Left colon (tissue), 2 donors: ENCODE data around the gene RIC1. TPM values are rescaled to one million over a fixed set of nuclear protein-coding genes. Genes with fewer than 3 reads are reported as not detected.
"Not testable (repeated sequence)": the region's sequence is repeated elsewhere in the genome, so short reads cannot be mapped to it uniquely, and the experiment has no call there.

Source experiments
- ATAC-seq: fragments of 200-7000 bp; cut with Tn5 transposase; one replicate; pipeline ENCODE4 v1.9.1; 2020; ENCODE audit warnings: mild to moderate bottlenecking, moderate library complexity
- DNase-seq, 2 donors: peaks; one replicate each; pipeline ENCODE4 v3.0.0-alpha.2; 2020
- intact Hi-C, 2 donors: fragments of 100-400 bp; cut with DNase I in 1 of 2; cut with micrococcal nuclease in 1 of 2; formaldehyde crosslinking; loops; one replicate each; pipeline versions ENCODE4 v1.11.2 to v1.14.0; 2022; cut with DNase I, micrococcal nuclease
- total RNA-seq, 2 donors: library from RNA; stranded (reverse); fragmentation: NEBNext Ultra II Directional; extraction: Animal tissue kit (Norgen Biotek cat#: 25700); gene quantifications; one replicate each; pipeline ENCODE4 v1.2.1, GENCODE V29; 2021
- donor health status: DM: no; HTN: no; CAD: no.
- donor health status: DM: yes; HTN: yes; CAD: no.

Gene RIC1
- total RNA-seq, 2 donors from 2014 or later = 15.2 to 16.9 TPM

DNA sequence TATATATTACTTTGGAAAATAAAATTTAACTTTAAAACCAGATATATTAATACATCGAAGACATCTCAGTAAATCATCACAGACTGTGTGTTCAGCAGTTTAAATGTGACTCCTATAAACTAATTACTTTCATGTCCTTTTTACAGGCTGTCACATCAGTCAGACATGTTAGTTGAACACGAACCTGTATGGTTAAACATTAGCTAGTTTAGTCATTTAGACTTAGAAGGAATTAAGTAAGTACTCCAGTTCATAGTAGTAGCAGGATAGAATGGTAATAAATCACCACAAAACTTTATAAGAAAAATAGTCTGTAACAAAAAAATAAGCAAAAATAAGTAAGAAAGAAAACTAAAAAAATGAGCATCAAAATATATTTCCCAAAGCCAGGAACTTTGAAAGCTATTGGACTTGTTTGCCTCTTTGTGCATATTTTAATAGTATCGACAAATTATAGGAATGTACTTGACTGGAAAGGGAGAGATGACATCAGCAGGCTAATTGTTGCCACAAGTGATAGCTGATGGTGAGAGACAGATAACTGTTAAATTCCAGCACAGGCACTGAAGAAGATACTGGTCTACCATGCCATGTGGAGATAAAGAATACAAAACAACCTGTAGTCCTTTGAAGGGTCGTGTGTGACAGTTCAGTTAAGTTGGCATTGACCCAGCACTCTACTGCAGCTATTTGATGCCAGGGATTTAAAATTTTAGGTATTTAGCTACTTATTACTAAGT lies 83.9 kb downstream of the RIC1 start:
- intact Hi-C loops = no loop called here
- DNase-seq = no peak
- peak; percentile 88 for ATAC-seq

DNA sequence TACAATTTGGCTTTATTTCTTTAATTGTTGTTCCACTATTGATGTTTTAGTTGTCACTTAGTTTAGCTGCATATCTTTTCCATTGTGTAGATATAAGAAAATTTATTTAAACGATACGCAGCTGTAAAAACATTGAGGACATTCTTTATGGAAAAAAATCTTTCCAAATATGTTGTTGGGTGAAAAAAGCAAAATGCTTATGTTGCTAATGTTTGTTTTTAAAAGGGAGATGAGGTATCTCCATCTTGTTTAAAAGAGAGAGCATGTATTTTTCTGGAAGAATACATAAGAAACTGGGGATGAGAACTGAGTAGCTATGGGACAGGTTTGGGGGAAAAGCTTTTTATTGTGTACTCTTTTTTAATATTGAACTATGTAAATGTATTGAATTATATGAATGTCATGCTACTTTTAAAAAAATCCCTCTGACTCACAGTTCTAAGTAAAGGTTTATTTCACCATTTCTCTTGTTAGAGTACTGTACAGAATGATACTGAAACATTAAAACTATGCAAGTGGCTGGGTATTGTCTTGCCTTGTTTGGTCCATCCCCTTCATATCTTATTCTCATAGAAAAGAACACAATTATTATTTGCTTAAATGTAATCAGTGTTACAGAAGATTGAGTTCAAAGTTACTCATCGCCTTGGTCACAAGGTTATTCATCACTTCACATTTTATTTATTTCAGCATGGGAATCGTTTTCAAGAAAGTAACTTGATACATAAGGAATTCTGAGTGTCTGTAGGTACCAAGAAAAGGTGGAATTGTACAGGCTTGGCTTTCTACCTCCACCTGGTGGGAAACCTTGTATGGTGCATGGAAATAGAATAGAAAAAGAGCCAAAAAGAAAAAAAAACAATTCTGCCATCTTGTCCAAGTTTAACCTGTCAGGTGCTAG lies 85.8 kb downstream of the RIC1 start:
- intact Hi-C loops = no loop called here
- DNase-seq (no peak), ATAC-seq (no peak)

DNA sequence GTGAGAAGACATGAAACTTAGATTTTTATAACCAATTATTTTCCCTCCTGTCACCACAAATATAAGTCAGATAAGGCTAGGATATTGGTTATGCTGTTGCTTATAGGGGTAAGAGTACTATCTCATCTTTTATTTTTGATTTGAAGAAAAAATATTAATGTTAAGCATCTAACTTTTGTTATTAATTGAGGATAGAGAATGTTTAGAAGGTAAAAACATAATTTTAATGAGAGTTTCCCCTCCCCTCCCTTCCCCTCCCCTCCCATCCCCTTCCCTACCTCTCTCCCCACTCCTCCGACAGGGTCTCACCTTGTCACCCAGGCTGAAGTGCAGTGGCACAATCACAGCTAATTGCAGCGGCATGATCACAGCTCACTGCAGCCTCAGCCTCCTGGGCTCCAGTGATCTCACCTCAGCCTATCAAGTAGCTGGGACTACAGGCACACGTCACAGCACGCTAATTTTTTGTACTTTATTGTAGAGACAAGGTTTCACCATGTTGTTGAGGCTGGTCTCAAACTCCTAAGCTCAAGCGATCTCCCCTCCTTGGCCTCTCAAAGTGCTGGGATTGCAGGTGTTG lies 86.7 kb downstream of the RIC1 start:
- ATAC-seq (no peak), DNase-seq (no peak)
- intact Hi-C loops = no loop called here

DNA sequence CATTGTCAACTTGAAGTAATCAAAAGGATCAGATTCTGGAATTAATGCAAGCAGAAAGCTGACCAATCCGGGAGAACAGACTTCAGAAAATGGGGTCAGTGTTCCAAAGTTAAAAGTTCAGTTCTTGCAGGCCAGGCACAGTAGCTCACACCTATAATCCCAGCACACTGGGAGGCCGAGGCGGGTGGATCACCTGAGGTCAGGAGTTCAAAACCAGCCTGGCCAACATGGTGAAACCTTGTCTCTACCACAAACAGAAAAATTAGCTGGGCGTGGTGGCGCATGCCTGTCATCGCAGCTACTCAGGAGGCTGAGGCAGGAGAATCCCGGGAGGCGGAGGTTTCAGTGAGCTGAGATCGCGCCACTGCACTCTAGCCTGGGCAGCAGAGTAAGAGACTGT lies 88.5 kb downstream of the RIC1 start:
- peak in 1 of 2 donors; percentile 6 for DNase-seq
- intact Hi-C loops = not testable (repeated sequence)
- peak; percentile 11 for ATAC-seq

DNA sequence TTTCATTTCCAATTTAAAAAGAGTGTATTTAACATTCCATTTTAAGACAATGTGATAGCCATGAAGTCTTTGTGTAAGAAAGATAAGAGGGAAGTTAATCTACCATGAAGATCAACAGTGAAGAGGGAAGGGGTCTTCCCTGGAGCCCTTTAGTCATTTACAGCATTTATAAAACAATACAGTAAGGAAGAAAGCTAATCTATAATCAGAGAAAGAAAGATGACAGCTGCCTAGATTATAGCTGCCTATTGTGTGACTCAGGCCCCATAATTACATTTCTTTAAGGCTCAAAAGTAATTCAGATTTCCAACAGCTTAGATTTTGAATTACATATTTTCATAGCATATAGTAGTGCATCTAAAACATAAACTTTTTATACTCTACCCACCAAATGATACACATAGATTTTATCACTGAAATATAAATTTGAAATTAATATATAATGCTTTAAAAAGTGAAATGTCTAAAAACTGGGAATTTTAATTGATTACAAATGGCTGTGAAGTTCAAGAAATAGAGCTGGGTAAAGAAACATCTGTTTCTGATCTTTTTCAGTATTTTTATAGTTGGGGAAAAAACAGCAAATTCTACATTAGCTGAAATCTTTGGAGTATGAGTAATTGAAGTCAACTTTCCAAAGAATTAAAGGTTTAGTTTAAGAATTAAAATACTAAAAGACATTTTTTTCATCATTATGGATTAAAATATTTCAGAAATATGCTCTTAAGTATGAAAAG lies 89.6 kb downstream of the RIC1 start:
- ATAC-seq = peak; percentile 90
- DNase-seq = no peak
- intact Hi-C loops = no loop called here

DNA sequence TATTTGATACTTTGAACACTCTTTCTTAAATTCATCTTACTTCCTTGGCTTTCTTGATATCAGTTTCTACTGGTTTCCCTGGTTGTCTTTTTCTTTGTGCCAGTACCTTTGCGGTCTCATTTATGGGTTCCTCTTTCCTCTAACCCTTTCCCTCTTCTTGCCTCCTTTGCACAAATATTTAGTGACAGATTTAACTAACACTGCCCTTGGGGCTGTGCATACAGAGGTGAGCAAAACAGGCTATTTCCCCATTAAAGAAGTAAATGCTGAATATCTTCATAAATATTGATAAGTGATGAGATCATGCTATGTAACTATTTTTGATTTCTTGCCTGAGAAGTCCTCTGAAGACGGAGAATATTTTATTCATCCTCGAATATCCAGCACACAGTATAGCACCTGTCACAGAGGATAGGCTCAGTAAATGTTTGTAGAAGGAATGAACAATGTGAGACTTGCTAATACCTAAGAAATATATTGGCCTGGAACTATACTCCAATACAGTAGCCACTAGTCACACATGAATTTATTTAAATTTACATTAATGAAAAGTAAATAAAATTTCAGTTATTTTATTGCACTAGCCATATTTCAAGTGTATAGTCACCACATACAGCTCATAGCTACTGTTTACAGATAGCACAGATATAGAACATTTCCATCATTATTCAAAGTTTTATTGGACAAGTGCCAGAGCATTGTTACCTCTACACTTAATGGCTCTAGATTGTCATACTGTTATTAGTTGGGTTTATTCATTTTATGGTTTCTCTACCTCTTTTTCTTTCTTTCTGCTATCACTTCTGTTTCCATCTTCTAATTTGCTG lies 90.4 kb downstream of the RIC1 start:
- intact Hi-C loops = no loop called here
- no peak for ATAC-seq

DNA sequence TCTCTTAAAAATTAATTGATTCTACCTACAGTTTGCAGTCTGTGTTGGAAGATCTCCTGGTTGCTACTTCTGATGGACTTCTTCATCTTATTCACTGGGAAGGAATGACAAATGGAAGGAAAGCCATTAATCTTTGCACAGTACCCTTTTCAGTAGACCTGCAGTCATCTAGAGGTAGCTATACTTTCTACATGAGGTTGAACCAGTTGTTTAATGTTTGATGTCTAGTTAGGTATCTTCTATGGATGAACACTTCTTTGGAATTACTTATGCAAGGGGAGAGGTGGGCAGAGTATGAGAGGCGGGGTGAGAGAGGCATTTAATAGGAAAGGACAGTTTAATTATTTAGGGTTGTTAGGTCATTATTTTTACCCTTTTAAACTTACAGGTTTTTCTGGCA lies 91.2 kb downstream of the RIC1 start:
- ATAC-seq = no peak
- DNase-seq = no peak
- intact Hi-C loops = no loop called here

More for the DNA sequence above, 90.4 kb downstream of the RIC1 start:
- DNase-seq = no peak

DNA sequence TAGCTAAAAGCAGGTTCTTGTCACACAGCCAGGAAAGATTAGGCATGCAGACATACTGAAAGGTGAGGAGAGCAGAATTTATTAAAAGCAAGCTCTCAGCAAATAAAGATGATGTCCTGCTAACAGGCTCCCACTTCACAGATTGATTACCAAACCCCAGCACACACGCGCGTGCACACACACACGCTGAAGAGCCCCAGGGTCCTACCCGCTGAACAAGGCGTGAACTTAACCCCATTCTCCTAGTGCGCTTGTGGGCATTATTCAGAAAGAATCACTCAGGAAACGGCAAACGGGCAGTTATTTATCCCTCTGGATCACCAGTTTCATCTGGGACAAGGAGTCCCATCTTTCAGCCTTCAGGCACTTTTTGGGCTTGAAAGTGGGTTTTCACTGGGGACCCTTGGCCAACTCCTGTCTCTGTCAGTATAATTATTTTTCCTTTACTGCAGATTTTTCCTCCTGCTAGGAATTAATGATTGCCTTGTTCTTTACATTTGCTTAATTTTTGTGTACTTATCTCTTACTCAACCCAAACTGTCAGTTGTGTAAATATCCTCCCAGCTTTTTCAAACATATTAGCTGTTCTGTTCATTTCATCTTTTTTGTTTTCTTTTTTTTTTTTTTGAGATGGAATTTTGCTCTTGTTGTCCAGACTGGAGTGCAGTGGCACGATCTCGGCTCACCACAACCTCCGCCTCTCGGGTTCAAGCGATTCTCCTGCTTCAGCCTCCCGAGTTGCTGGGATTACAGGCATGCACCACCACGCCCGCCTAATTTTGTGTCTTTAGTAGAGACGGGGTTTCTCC lies 92.6 kb downstream of the RIC1 start:
- intact Hi-C loops = no loop called here
- ATAC-seq (no peak), DNase-seq (no peak)

DNA sequence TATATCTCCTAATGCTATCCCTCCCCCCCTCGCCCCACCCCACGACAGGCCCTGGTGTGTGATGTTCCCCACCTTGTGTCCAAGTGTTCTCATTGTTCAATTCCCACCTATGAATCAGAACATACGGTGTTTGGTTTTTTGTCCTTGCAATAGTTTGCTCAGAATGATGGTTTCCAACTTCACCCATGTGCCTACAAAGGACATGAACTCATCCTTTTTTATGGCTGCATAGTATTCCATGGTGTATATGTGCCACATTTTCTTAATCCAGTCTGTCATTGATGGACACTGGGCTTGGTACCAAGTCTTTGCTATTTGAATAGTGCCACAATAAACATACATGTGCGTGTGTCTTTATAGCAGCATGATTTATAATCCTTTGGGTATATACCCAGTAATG lies 93.8 kb downstream of the RIC1 start:
- ATAC-seq, DNase-seq, intact Hi-C loops: not testable (repeated sequence)

DNA sequence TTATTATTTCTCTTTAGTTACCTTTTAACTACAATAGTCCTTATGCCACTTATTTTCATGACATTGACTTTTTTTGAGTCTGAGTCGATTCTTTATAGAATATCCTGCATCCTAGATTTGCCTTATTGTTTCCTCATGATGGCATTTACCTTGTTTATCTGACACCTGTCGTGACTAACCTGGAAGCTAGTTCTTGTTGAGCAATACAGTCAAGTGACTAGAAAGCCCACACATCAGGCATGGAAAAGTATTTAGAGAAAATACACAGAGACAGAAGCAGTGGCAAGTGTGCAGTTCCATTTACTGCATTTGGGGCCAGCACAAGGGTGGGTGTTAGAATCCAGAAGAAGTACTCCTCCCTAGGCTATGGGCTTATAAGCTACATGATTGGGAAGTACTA lies 106.2 kb downstream of the RIC1 start:
- intact Hi-C loops = no loop called here
- ATAC-seq (no peak), DNase-seq (no peak)

DNA sequence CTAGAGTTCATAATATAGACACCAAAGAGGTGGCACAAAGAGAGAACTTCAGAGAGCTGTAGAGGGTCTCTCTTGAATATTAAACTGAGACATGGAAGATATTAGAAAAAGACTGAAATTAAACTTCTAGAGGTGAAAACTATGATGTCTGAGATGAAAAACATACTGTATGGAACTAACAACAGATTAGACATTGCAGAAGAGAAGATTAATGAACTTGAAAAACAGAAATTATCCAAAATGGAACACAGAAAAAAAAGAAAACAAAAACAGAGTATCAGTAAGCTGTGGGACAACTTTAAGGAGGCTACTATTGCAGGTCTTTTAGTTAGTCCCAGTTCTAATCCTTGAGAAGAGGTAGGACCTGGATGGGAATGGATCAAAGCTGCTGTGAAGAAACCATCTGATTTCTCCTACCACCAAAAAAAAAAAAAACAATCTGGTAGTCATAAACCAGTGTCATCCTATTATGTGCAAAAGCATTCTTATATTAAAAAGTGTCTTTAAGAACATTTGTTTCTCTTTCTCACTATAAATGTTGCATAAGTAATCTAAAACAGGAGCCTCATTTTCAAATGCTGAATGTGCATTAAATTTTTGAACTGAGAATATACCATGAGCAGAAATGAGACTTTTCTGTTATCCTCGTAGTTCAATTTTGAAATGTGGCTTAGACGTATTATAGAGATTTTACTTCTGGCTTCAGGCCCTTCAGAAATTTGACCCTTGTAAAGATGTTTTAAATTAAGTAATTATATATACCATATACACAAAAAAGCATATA lies 107.8 kb downstream of the RIC1 start:
- ATAC-seq (no peak), DNase-seq (no peak)
- intact Hi-C loops = no loop called here

DNA sequence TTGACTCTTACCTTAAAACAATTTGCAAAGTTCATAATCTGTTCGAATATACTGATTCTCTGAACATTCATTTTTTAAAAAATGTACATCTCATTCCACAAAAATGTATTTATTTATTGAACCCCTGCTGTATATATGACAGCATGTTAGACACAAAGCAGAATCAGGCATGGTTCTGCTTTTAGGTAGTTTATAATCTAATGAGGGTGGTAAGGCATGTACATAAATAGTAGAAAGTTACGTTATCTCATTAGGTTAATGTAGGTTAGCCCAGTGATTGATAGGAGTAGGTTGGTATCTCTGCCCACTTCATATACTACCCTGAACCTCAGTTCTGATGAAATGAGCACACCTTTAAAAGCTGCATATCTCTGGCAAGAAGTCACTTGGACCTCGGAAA lies 114.2 kb downstream of the RIC1 start:
- intact Hi-C loops = no loop called here
- no peak for DNase-seq
- ATAC-seq = no peak

DNA sequence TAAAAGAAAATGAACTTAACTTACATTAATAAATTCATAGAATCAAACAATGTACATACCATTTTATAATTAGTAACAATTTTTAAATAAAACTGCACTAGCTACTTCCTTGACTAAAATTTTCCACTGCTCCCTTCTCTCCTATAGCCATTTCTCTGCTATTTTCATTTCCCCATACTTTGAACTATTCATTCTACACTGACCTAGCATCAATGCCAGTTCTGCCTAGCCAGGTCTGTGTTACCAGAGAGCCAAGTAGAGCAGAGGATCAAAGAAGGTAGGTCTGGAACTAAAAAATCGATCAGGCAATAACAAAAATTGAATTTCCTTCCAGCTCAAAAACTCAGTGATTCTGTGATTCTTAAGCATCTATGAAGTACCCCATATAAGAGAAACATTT lies 119.5 kb downstream of the RIC1 start:
- DNase-seq (no peak), ATAC-seq (no peak)
- intact Hi-C loops = no loop called here

DNA sequence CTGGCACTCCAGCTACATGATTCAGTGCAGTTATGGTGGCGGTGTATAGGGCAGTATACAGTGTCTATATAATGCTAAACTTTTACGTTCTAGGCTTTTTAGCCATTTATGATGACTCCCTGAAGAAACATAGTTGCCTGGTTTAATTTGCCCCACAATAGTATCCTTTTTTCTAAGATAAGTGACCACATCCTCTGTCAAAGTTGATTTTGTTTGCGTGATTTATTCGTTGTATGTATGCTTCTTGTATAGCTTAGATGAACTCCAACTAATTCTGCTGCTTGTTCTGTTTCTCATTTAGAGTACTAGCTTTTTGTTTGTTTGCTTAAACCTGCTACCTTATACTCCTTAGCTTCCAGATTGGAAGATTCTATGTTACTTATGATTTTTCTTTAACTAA lies 120.4 kb downstream of the RIC1 start:
- intact Hi-C loops = no loop called here
- ATAC-seq = no peak

DNA sequence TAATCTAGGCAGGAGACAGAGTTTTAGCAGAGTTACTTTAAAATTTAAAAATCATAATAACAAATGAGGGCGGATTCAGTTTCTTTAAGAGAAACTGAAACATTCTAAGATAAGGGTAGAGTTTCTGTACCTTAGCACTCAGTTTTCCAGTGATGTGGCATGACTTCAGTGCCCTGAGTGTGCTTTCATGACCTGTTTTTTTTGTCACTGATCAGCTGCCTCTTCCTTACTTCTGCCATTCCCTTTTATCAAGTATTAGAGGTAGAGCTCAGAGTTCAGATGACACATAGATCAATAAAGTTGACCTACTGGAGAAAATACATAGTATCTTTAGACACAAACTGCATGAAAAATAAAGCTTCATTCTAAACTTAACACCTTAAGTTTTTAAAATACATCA lies 121.7 kb downstream of the RIC1 start:
- intact Hi-C loops = no loop called here
- ATAC-seq = no peak
- DNase-seq = no peak

More for the DNA sequence above, 120.4 kb downstream of the RIC1 start:
- no peak for DNase-seq

DNA sequence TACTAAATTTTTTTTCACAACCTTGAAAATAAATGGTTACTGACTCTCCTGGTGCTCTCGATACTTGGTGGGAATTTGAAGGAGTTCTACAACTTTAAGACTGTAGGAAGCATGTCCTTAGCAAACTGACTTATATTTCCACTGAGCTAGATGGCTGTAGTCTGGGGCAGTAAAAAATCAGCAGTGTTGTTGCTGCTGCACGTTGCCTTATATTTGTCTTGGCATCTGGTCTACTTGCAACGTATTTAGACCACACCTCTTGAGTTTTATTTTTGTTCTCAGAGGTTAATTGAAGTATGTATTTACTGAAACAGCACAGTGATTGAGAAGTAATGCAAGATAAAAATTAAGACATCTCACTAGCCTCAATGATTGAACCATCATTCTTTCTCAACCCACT lies 127.7 kb downstream of the RIC1 start:
- DNase-seq (no peak), ATAC-seq (peak; percentile 96)
- intact Hi-C loops = no loop called here

DNA sequence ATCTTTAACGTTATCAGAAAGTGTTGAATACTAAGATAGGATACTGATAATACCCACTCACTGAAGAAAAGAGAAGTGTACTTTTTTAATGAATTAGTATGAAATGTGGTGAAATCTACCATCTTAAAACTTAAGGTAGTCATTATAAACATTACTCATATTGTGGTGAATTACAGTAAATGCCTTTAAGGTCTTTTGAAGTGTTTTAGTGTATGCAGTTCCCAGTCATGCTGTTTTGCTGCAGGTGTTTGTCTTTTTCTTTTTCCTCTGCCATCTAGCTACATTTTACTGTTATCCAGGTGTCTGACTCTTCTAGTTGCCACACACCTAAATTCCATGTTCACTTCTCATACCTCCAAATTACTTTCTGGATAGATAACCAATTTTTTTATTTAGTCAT lies 131.4 kb downstream of the RIC1 start:
- ATAC-seq (no peak), DNase-seq (no peak)
- intact Hi-C loops = no loop called here
